ENCODE measurements around the gene WDR5B.

- TF ChIP-seq TAF1 (IDR thresholded peaks at IDR 0.05; ENCODE audit: low read depth, low read length) (no peak), POLR2A (IDR thresholded peaks at IDR 0.05; ENCODE audit: low read depth, low read length) (no peak)
Measured at GRCh38 chr3:122392868-122393844, 22.7 kb downstream of the WDR5B start.
